ENCODE data around the gene EVX1.

The EVX1 gene

GRCh38 chr7:27248911-27249723 is 6.5 kb downstream of the EVX1 start:
- POLR2A ChIA-PET: no interaction called here
- no peak for TF ChIP-seq ARNT (IDR thresholded peaks at IDR 0.05)
- no peak for TF ChIP-seq LEF1 (IDR thresholded peaks at IDR 0.05; ENCODE audit: borderline replicate concordance)
- TF ChIP-seq FOXA1 (IDR thresholded peaks at IDR 0.05): no peak
- no peak for TF ChIP-seq HDGF (IDR thresholded peaks at IDR 0.05; ENCODE audit: borderline replicate concordance)
- TF ChIP-seq L3MBTL2 (conservative IDR thresholded peaks at IDR 0.05): no peak
- TF ChIP-seq ZNF384 (IDR thresholded peaks at IDR 0.05): no peak
- TF ChIP-seq PKNOX1 (IDR thresholded peaks at IDR 0.05): no peak
- TF ChIP-seq NFRKB (IDR thresholded peaks at IDR 0.05): no peak
- no peak for TF ChIP-seq FOXK2 (IDR thresholded peaks at IDR 0.05)
- TF ChIP-seq CTBP1 (IDR thresholded peaks at IDR 0.05; ENCODE audit: borderline replicate concordance): no peak
- no peak for TF ChIP-seq ELF4 (IDR thresholded peaks at IDR 0.05)
- no peak for TF ChIP-seq BHLHE40 (IDR thresholded peaks at IDR 0.05; ENCODE audit: borderline replicate concordance)
- no peak for TF ChIP-seq TARDBP (IDR thresholded peaks at IDR 0.05)
- no peak for TF ChIP-seq FOXM1 (IDR thresholded peaks at IDR 0.05; ENCODE audit: borderline replicate concordance)
- no peak for TF ChIP-seq SP1 (IDR thresholded peaks at IDR 0.05)
- no peak for TF ChIP-seq SUZ12 (IDR thresholded peaks at IDR 0.05)
- CTCF ChIA-PET: interaction anchor here (0.6 kb wide), 1 partner anchor 53 kb away, joined by 3 read pairs; no protein-coding TSS in a partner anchor
- DNase-seq (ENCODE audit: extremely low spot score): no peak

GRCh38 chr7:27249724-27250556 is 7.3 kb downstream of the EVX1 start:
- DNase-seq (ENCODE audit: extremely low spot score): no peak
- TF ChIP-seq SP1 (IDR thresholded peaks at IDR 0.05): no peak
- ChIA-PET CTCF (interaction anchor here (0.6 kb wide), 1 partner anchor 54 kb away, joined by 3 read pairs; no protein-coding TSS in a partner anchor), POLR2A (no interaction called here)

- ChIA-PET POLR2A (no interaction called here), CTCF (no interaction called here)
- DNase-seq (ENCODE audit: extremely low spot score): no peak
- TF ChIP-seq FOXK2 (IDR thresholded peaks at IDR 0.05) (no peak), SUZ12 (IDR thresholded peaks at IDR 0.05) (no peak), ZNF384 (IDR thresholded peaks at IDR 0.05) (no peak), FOXA1 (IDR thresholded peaks at IDR 0.05) (no peak), NFRKB (IDR thresholded peaks at IDR 0.05) (no peak), HDGF (IDR thresholded peaks at IDR 0.05; ENCODE audit: borderline replicate concordance) (no peak), LEF1 (IDR thresholded peaks at IDR 0.05; ENCODE audit: borderline replicate concordance) (no peak), FOXM1 (IDR thresholded peaks at IDR 0.05; ENCODE audit: borderline replicate concordance) (no peak), TARDBP (IDR thresholded peaks at IDR 0.05) (no peak), SP1 (IDR thresholded peaks at IDR 0.05) (no peak), L3MBTL2 (conservative IDR thresholded peaks at IDR 0.05) (no peak), PKNOX1 (IDR thresholded peaks at IDR 0.05) (no peak), BHLHE40 (IDR thresholded peaks at IDR 0.05; ENCODE audit: borderline replicate concordance) (no peak), ARNT (IDR thresholded peaks at IDR 0.05) (no peak), ELF4 (IDR thresholded peaks at IDR 0.05) (no peak), CTBP1 (IDR thresholded peaks at IDR 0.05; ENCODE audit: borderline replicate concordance) (no peak)
Measured at GRCh38 chr7:27250557-27251070, 8.0 kb downstream of the EVX1 start.

GRCh38 chr7:27251136-27251651 is 8.6 kb downstream of the EVX1 start:
- ChIA-PET CTCF (no interaction called here), POLR2A (no interaction called here)
- no peak for TF ChIP-seq L3MBTL2 (conservative IDR thresholded peaks at IDR 0.05)
- no peak for DNase-seq (ENCODE audit: extremely low spot score)

- ChIA-PET CTCF (no interaction called here), POLR2A (no interaction called here)
- no peak for TF ChIP-seq BHLHE40 (IDR thresholded peaks at IDR 0.05; ENCODE audit: borderline replicate concordance)
- no peak for TF ChIP-seq SUZ12 (IDR thresholded peaks at IDR 0.05)
- no peak for TF ChIP-seq TARDBP (IDR thresholded peaks at IDR 0.05)
- TF ChIP-seq HDGF (IDR thresholded peaks at IDR 0.05; ENCODE audit: borderline replicate concordance): no peak
- no peak for TF ChIP-seq PKNOX1 (IDR thresholded peaks at IDR 0.05)
- no peak for TF ChIP-seq FOXK2 (IDR thresholded peaks at IDR 0.05)
- TF ChIP-seq L3MBTL2 (conservative IDR thresholded peaks at IDR 0.05): no peak
- no peak for TF ChIP-seq LEF1 (IDR thresholded peaks at IDR 0.05; ENCODE audit: borderline replicate concordance)
- no peak for TF ChIP-seq ARNT (IDR thresholded peaks at IDR 0.05)
- no peak for TF ChIP-seq CTBP1 (IDR thresholded peaks at IDR 0.05; ENCODE audit: borderline replicate concordance)
- no peak for TF ChIP-seq ELF4 (IDR thresholded peaks at IDR 0.05)
- no peak for TF ChIP-seq ZNF384 (IDR thresholded peaks at IDR 0.05)
- no peak for TF ChIP-seq NFRKB (IDR thresholded peaks at IDR 0.05)
- no peak for TF ChIP-seq SP1 (IDR thresholded peaks at IDR 0.05)
- no peak for TF ChIP-seq FOXA1 (IDR thresholded peaks at IDR 0.05)
- no peak for TF ChIP-seq FOXM1 (IDR thresholded peaks at IDR 0.05; ENCODE audit: borderline replicate concordance)
- no peak for DNase-seq (ENCODE audit: extremely low spot score)
Measured at GRCh38 chr7:27251652-27252590, 9.3 kb downstream of the EVX1 start.

Data from HEK293T (cell line).